ENCODE measurements around the gene OR2F2.

Gene OR2F2

GRCh38 chr7:143913945-143914615 is 21.0 kb upstream of the OR2F2 start:
- DNase-seq (ENCODE audit: low read depth, low spot score): no peak

GRCh38 chr7:143914938-143915652 is 19.9 kb upstream of the OR2F2 start:
- DNase-seq (ENCODE audit: low read depth, low spot score): no peak

GRCh38 chr7:143924851-143925250 is 10.2 kb upstream of the OR2F2 start:
- no peak for DNase-seq (ENCODE audit: low read depth, low spot score)

- no peak for DNase-seq (ENCODE audit: low read depth, low spot score)
Measured at GRCh38 chr7:143929224-143929920, 5.7 kb upstream of the OR2F2 start.

- no peak for DNase-seq (ENCODE audit: low read depth, low spot score)
Measured at GRCh38 chr7:143931739-143932138, 3.3 kb upstream of the OR2F2 start.

- DNase-seq (ENCODE audit: low read depth, low spot score): no peak
Measured at GRCh38 chr7:143936087-143937009, 1.3 kb downstream of the OR2F2 start.

GRCh38 chr7:143938379-143939243 is 3.6 kb downstream of the OR2F2 start:
- no peak for DNase-seq (ENCODE audit: low read depth, low spot score)

GRCh38 chr7:143945423-143945822 is 10.4 kb downstream of the OR2F2 start:
- DNase-seq (ENCODE audit: low read depth, low spot score): no peak

GRCh38 chr7:143947111-143947510 is 12.1 kb downstream of the OR2F2 start:
- DNase-seq (ENCODE audit: low read depth, low spot score): no peak

GRCh38 chr7:143948733-143949132 is 13.7 kb downstream of the OR2F2 start:
- no peak for DNase-seq (ENCODE audit: low read depth, low spot score)

GRCh38 chr7:143953421-143953820 is 18.4 kb downstream of the OR2F2 start:
- no peak for DNase-seq (ENCODE audit: low read depth, low spot score)

- no peak for DNase-seq (ENCODE audit: low read depth, low spot score)
Measured at GRCh38 chr7:143954135-143954534, 19.1 kb downstream of the OR2F2 start.

- DNase-seq (ENCODE audit: low read depth, low spot score): no peak
Measured at GRCh38 chr7:143954544-143954943, 19.5 kb downstream of the OR2F2 start, which contains the start of gene OR2F1. TSS of gene OR2F1 (plus strand) at chr7:143954844. CDS start at chr7:143959971, 5,127 bp downstream.

- no peak for DNase-seq (ENCODE audit: low read depth, low spot score)
Measured at GRCh38 chr7:143958781-143959180, 23.7 kb downstream of the OR2F2 start.

GRCh38 chr7:143960813-143961610 is 26.0 kb downstream of the OR2F2 start:
- no peak for DNase-seq (ENCODE audit: low read depth, low spot score)

GRCh38 chr7:143965280-143965679 is 30.2 kb downstream of the OR2F2 start:
- DNase-seq (ENCODE audit: low read depth, low spot score): no peak

- no peak for DNase-seq (ENCODE audit: low read depth, low spot score)
Measured at GRCh38 chr7:143967398-143967797, 32.4 kb downstream of the OR2F2 start.

GRCh38 chr7:143973870-143974416 is 38.9 kb downstream of the OR2F2 start:
- no peak for DNase-seq (ENCODE audit: low read depth, low spot score)

- DNase-seq (ENCODE audit: low read depth, low spot score): no peak
Measured at GRCh38 chr7:143974459-143974858, 39.4 kb downstream of the OR2F2 start.

Data from activated naive CD8-positive, alpha-beta T cell treated with anti-CD3 and anti-CD28 coated beads, Interleukin-2, amount 50 U/mL, for 16 hours (primary cell).